BE2C (cell line): ENCODE results near the gene ZNF784.

Source experiments
- DNase-seq: peaks from one replicate; pipeline ENCODE4 v3.0.0-alpha.2; 2020
- H3K27me3 ChIP-seq: fragments of 250-450 bp; sonication (Bioruptor Pico); 2 replicates; pipeline ENCODE4 v1.5.1; 2020; ENCODE audit warnings: mild to moderate bottlenecking
- H3K36me3 ChIP-seq: fragments of 250-450 bp; sonication (Bioruptor Pico); 2 replicates; pipeline ENCODE4 v1.5.1; 2020; ENCODE audit warnings: mild to moderate bottlenecking
- H3K4me1 ChIP-seq: fragments of 250-450 bp; sonication (Bioruptor Pico); 2 replicates; pipeline ENCODE4 v1.5.1; 2020
- H3K4me3 ChIP-seq: 2 replicates; pipeline ENCODE4 v1.5.1; 2011; ENCODE audit warnings: low read depth, low read length
- H3K9me3 ChIP-seq: fragments of 250-450 bp; sonication (Bioruptor Pico); 2 replicates; pipeline ENCODE4 v1.5.1; 2020
- CTCF ChIP-seq: IDR thresholded peaks from 2 replicates; pipeline ENCODE4 v1.5.1; 2012; ENCODE audit warnings: mild to moderate bottlenecking, low read depth, low read length

ZNF784 gene

GRCh38 chr19:55670280-55671053 is 46.1 kb upstream of the ZNF784 start:
- peaks cover 70% of the 10 kb centered on the region for H3K36me3 ChIP-seq
- no peak overlapping the region for H3K4me3 ChIP-seq
- no peaks in the 10 kb centered on the region for H3K9me3 ChIP-seq
- H3K27me3 ChIP-seq = no peaks in the 10 kb centered on the region
- DNase-seq = peak; percentile 49
- H3K4me1 ChIP-seq = peaks cover 5% of the 10 kb centered on the region; the same call in 1 of the 2 replicates
- TF ChIP-seq CTCF = no peak

- peaks cover 73% of the 10 kb centered on the region for H3K36me3 ChIP-seq
Observed at GRCh38 chr19:55669418-55670279, 45.3 kb upstream of the ZNF784 start.

GRCh38 chr19:55668603-55669348 is 44.4 kb upstream of the ZNF784 start:
- no peak for DNase-seq
- peaks cover 77% of the 10 kb centered on the region for H3K36me3 ChIP-seq

More at GRCh38 chr19:55669418-55670279, 45.3 kb upstream of the ZNF784 start:
- no peak for DNase-seq
- TF ChIP-seq CTCF = no peak
- Histone ChIP-seq H3K4me1 (peaks cover 5% of the 10 kb centered on the region; the same call in 1 of the 2 replicates), H3K9me3 (no peaks in the 10 kb centered on the region), H3K4me3 (no peak overlapping the region), H3K27me3 (no peaks in the 10 kb centered on the region)

GRCh38 chr19:55667958-55668357 is 43.6 kb upstream of the ZNF784 start:
- peaks cover 80% of the 10 kb centered on the region for H3K36me3 ChIP-seq

More at GRCh38 chr19:55668603-55669348, 44.4 kb upstream of the ZNF784 start:
- Histone ChIP-seq H3K27me3 (no peaks in the 10 kb centered on the region), H3K9me3 (no peaks in the 10 kb centered on the region), H3K4me3 (no peak overlapping the region), H3K4me1 (peaks cover 5% of the 10 kb centered on the region; the same call in 1 of the 2 replicates)
- TF ChIP-seq CTCF = no peak

GRCh38 chr19:55667511-55667910 is 43.1 kb upstream of the ZNF784 start:
- peaks cover 85% of the 10 kb centered on the region for H3K36me3 ChIP-seq
- no peaks in the 10 kb centered on the region; the same call in 1 of the 2 replicates for H3K4me1 ChIP-seq
- no peaks in the 10 kb centered on the region for H3K9me3 ChIP-seq
- H3K27me3 ChIP-seq = no peaks in the 10 kb centered on the region
- no peak for DNase-seq
- TF ChIP-seq CTCF = no peak
- no peak overlapping the region for H3K4me3 ChIP-seq

More at GRCh38 chr19:55667958-55668357, 43.6 kb upstream of the ZNF784 start:
- no peak for TF ChIP-seq CTCF
- Histone ChIP-seq H3K9me3 (no peaks in the 10 kb centered on the region), H3K4me3 (no peak overlapping the region), H3K27me3 (no peaks in the 10 kb centered on the region), H3K4me1 (no peaks in the 10 kb centered on the region; the same call in 1 of the 2 replicates)
- no peak for DNase-seq
